CD4-positive, alpha-beta T cell (primary cell): ENCODE data around the gene FBXL2. TPM values are rescaled to one million over a fixed set of nuclear protein-coding genes. Genes with fewer than 3 reads are reported as not detected.

Experiments used
- ATAC-seq: fragments of 200-7000 bp; cut with Tn5 transposase; one replicate; pipeline ENCODE4 v1.10.0; 2022; ENCODE audit warnings: mild to moderate bottlenecking; ENCODE audit not compliant: poor library complexity
- CTCF ChIA-PET: fragments of 350-600 bp; sonication (Branson Sonifier 250); formaldehyde crosslinking; loops from one replicate; lab custom pipeline; 2021; ENCODE audit warnings: antibody characterized with exemption, inconsistent platforms; lab: Charles Lee
- POLR2A ChIA-PET: fragments of 350-600 bp; sonication (Branson Sonifier 250); formaldehyde crosslinking; loops from one replicate; lab custom pipeline; 2021; ENCODE audit warnings: antibody characterized with exemption, inconsistent platforms; lab: Charles Lee
- DNase-seq, 14 experiments: peaks; one replicate each; pipeline ENCODE4 v3.0.0-alpha.2; 2013 to 2020; ENCODE audit warnings: mixed read lengths in 2 of 14
- H3K27ac ChIP-seq, 2 donors: one replicate each; pipeline versions ENCODE4 v1.5.1 to v1.7.0; 2013; ENCODE audit warnings: low read length in 2 of 2, low read depth in 1 of 2, mild to moderate bottlenecking in 1 of 2
- H3K27me3 ChIP-seq, 2 experiments: 1 replicate in 1 of 2; 2 replicates in 1 of 2; pipeline versions ENCODE4 v1.6.1 to v1.7.0; 2013; ENCODE audit warnings: low read length in 2 of 2, control low read depth in 1 of 2, mild to moderate bottlenecking in 1 of 2, moderate library complexity in 1 of 2; ENCODE audit not compliant: insufficient read depth in 2 of 2, control insufficient read depth in 1 of 2
- H3K36me3 ChIP-seq: one replicate; pipeline ENCODE4 v1.6.1; 2013; ENCODE audit warnings: low read length, control low read depth; ENCODE audit not compliant: insufficient read depth
- H3K4me1 ChIP-seq: one replicate; pipeline ENCODE4 v1.6.1; 2013; ENCODE audit warnings: low read length, control low read depth; ENCODE audit not compliant: insufficient read depth
- H3K4me3 ChIP-seq: one replicate; pipeline ENCODE4 v1.5.1; 2013; ENCODE audit warnings: mild to moderate bottlenecking, low read length, moderate library complexity
- H3K9me3 ChIP-seq, 2 experiments: 1 replicate in 1 of 2; 2 replicates in 1 of 2; pipeline versions ENCODE4 v1.6.1 to v1.7.0; 2013; ENCODE audit warnings: low read length in 2 of 2, mild to moderate bottlenecking in 2 of 2, control low read depth in 1 of 2, moderate library complexity in 1 of 2; ENCODE audit not compliant: control insufficient read depth in 1 of 2, insufficient read depth in 1 of 2
- H3K27ac Mint-ChIP-seq: one replicate; pipeline ENCODE4 v1.8.0; 2020; ENCODE audit warnings: mixed read lengths
- H3K27me3 Mint-ChIP-seq: one replicate; pipeline ENCODE4 v1.8.0; 2021; ENCODE audit warnings: mixed read lengths
- H3K36me3 Mint-ChIP-seq: one replicate; pipeline ENCODE4 v1.8.0; 2021; ENCODE audit warnings: low read depth, mixed read lengths
- H3K4me1 Mint-ChIP-seq: one replicate; pipeline ENCODE4 v1.8.0; 2021; ENCODE audit warnings: low read depth, mixed read lengths
- H3K4me3 Mint-ChIP-seq: one replicate; pipeline ENCODE4 v1.8.0; 2020; ENCODE audit warnings: mild to moderate bottlenecking, mixed read lengths
- H3K9me3 Mint-ChIP-seq: one replicate; pipeline ENCODE4 v1.8.0; 2020; ENCODE audit warnings: mixed read lengths
- intact Hi-C, 2 experiments: fragments of 100-400 bp; cut with DNase I in 1 of 2; cut with micrococcal nuclease in 1 of 2; formaldehyde crosslinking; loops; one replicate each; pipeline versions ENCODE4 v1.15.1 to v1.9.0; 2023 to 2025; cut with DNase I, micrococcal nuclease
- total RNA-seq, 174 experiments: library from RNA in 2 of 174; stranded (reverse) in 2 of 174; gene quantifications; one replicate each; pipeline ENCODE4 v1.2.3 and lab custom pipeline; 2021 to 2026
- TF ChIP-seq, protein P1 (sequence below): fragments of 200-600 bp; IDR thresholded peaks from one replicate; pipeline ENCODE4 v1.8.0; 2022; ENCODE audit warnings: antibody characterized with exemption, mild to moderate bottlenecking

The FBXL2 gene
- total RNA-seq, 2 experiments from 2014 or later = not detected

DNA sequence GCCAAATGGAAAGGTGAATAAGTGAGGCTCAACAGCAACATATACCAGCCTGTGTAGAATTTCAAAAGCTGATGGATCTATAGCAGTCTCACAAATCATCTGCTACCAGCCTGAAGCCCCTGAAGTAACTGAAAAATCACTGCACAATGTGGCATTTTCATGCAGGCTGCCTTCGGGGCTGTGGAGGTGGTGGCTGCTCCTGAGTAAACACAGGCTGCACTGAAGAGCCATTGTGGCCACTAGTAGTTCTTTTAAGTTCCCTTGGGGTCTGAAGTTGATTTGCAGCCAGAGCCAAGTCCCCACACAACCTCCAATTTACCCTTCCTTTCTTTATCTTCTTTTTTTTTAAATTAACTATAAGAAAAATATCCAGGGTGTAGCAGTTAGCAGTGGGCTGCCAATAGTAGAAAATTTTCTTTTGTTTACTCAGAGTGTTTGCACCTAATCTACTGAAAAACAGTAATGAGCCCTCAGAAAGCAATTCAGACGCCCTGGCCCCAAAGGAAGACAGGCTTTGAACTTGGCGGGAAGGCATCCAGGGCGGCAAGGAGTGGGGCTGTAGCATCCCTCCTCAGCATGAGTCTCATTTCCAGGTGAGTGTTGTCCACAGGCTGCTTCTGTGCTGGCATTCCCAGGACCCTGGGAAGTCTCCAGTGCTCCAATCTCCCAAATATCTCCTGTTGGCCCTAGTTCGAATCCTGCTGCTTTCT is 45.3 kb upstream of the FBXL2 start:
- ChIA-PET POLR2A (no interaction called here), CTCF (no interaction called here)
- H3K4me3 ChIP-seq = no peak overlapping the region
- ATAC-seq (no peak), DNase-seq (no peak)
- intact Hi-C loops = no loop called here
- H3K4me1 ChIP-seq = no peaks in the 10 kb centered on the region
- peaks cover 42% of the 10 kb centered on the region for H3K27me3 Mint-ChIP-seq
- no peak overlapping the region for H3K4me3 Mint-ChIP-seq
- H3K36me3 Mint-ChIP-seq = no peaks in the 10 kb centered on the region
- no peak overlapping the region for H3K27ac ChIP-seq
- H3K4me1 Mint-ChIP-seq = no peaks in the 10 kb centered on the region
- no peaks in the 10 kb centered on the region for H3K9me3 Mint-ChIP-seq
- H3K27ac Mint-ChIP-seq = no peak overlapping the region
- no peaks in the 10 kb centered on the region for H3K36me3 ChIP-seq
- TF ChIP-seq, protein P1, sequence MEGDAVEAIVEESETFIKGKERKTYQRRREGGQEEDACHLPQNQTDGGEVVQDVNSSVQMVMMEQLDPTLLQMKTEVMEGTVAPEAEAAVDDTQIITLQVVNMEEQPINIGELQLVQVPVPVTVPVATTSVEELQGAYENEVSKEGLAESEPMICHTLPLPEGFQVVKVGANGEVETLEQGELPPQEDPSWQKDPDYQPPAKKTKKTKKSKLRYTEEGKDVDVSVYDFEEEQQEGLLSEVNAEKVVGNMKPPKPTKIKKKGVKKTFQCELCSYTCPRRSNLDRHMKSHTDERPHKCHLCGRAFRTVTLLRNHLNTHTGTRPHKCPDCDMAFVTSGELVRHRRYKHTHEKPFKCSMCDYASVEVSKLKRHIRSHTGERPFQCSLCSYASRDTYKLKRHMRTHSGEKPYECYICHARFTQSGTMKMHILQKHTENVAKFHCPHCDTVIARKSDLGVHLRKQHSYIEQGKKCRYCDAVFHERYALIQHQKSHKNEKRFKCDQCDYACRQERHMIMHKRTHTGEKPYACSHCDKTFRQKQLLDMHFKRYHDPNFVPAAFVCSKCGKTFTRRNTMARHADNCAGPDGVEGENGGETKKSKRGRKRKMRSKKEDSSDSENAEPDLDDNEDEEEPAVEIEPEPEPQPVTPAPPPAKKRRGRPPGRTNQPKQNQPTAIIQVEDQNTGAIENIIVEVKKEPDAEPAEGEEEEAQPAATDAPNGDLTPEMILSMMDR = no peak
- peaks cover 0 to 21% of the 10 kb centered on the region in 2 experiments for H3K27me3 ChIP-seq
- H3K9me3 ChIP-seq = no peaks in the 10 kb centered on the region

DNA sequence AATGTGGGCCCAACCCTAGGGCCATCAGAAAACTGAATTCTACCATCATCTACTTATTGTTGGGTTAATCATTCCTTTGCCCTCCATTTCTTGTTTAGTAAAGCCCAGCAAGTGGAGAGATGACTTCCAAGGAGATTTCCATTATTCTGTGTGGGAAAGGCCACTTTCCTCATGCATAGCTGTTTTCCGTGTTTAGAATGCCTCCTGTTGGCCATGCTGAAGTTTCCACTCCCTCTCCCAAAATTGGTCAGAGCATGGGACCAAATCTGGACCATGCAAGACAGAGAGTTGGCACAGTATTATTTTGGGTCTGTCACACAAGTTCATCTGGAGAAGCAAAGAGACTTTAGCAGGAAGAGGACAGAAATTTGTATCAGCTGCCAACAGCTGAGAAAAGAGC is 43.4 kb upstream of the FBXL2 start:
- no peak for ATAC-seq
- intact Hi-C loops = no loop called here
- no peaks in the 10 kb centered on the region for H3K4me1 Mint-ChIP-seq
- H3K9me3 Mint-ChIP-seq = peaks cover 1% of the 10 kb centered on the region
- TF ChIP-seq, protein P1 = no peak
- Histone ChIP-seq H3K4me1 (no peaks in the 10 kb centered on the region), H3K36me3 (no peaks in the 10 kb centered on the region), H3K27me3 (peaks cover 0 to 26% of the 10 kb centered on the region in 2 experiments), H3K27ac (no peak overlapping the region), H3K9me3 (peaks cover 0 to 8% of the 10 kb centered on the region in 2 experiments), H3K4me3 (no peak overlapping the region)
- no peaks in the 10 kb centered on the region for H3K36me3 Mint-ChIP-seq
- peaks cover 45% of the 10 kb centered on the region for H3K27me3 Mint-ChIP-seq
- no peak for DNase-seq
- no peak overlapping the region for H3K27ac Mint-ChIP-seq
- no peak overlapping the region for H3K4me3 Mint-ChIP-seq
- ChIA-PET POLR2A (no interaction called here), CTCF (no interaction called here)

DNA sequence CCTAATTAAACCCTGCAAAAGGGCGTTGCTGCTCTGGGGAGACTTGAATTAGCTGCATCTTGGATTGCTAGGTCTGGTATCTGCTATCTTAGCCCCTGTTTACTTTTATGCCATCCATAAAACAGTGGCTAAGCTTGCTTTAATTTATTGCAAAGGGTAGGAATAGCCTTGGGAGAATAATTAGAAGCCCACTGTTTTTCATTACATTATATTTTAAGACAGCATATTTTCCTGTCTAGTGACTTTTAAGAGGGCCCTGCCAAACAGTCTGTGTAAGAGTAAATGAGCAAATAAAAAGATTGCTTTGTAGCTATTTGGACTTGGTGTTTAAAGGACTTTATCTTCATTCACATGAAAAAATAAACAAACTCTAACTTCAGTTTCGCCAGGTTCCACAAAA is 41.2 kb upstream of the FBXL2 start:
- Mint-ChIP-seq H3K27ac (no peak overlapping the region), H3K27me3 (peaks cover 45% of the 10 kb centered on the region), H3K4me1 (no peaks in the 10 kb centered on the region), H3K9me3 (peaks cover 11% of the 10 kb centered on the region), H3K36me3 (no peaks in the 10 kb centered on the region), H3K4me3 (no peak overlapping the region)
- POLR2A ChIA-PET = no interaction called here
- ATAC-seq (no peak), DNase-seq (no peak)
- H3K4me3 ChIP-seq = no peak overlapping the region
- no peaks in the 10 kb centered on the region for H3K4me1 ChIP-seq
- peaks cover 0 to 8% of the 10 kb centered on the region in 2 experiments for H3K9me3 ChIP-seq
- TF ChIP-seq, protein P1 = no peak
- intact Hi-C loops = no loop called here
- H3K36me3 ChIP-seq = no peaks in the 10 kb centered on the region
- H3K27ac ChIP-seq = no peak overlapping the region
- H3K27me3 ChIP-seq = peaks cover 3 to 30% of the 10 kb centered on the region in 2 experiments
- CTCF ChIA-PET = no interaction called here
